ENCODE measurements around the gene CCDC38.

CCDC38 gene

GRCh38 chr12:95959107-95959506, 16.7 kb upstream of the CCDC38 start:
- no peak for DNase-seq

GRCh38 chr12:95956557-95957145, 14.2 kb upstream of the CCDC38 start:
- no peak for DNase-seq

GRCh38 chr12:95955549-95956159, 13.2 kb upstream of the CCDC38 start:
- DNase-seq, result no peak

GRCh38 chr12:95953000-95953399, 10.6 kb upstream of the CCDC38 start:
- no peak for DNase-seq

- DNase-seq, result no peak
Measured at GRCh38 chr12:95951515-95951914, 9.1 kb upstream of the CCDC38 start.

GRCh38 chr12:95949477-95950206, 7.2 kb upstream of the CCDC38 start:
- DNase-seq, result no peak

GRCh38 chr12:95944108-95944704, 1.8 kb upstream of the CCDC38 start:
- no peak for DNase-seq

GRCh38 chr12:95943330-95943842, 972 bp upstream of the CCDC38 start, which contains the start of gene AMDHD1:
Gene AMDHD1 (plus strand): TSS chr12:95943331. CDS start chr12:95943399, 68 bp downstream.
- peak; percentile 57 for DNase-seq

- no peak for DNase-seq
Measured at GRCh38 chr12:95942101-95942523, 302 bp downstream of the CCDC38 start.

- no peak for DNase-seq
Measured at GRCh38 chr12:95940514-95940913, 1.9 kb downstream of the CCDC38 start.

GRCh38 chr12:95922231-95922630, 20.2 kb downstream of the CCDC38 start:
- DNase-seq, result no peak

- DNase-seq, result no peak
Measured at GRCh38 chr12:95919110-95919509, 23.3 kb downstream of the CCDC38 start.

- DNase-seq, result peak; percentile 27
Measured at GRCh38 chr12:95918194-95918993, 24.0 kb downstream of the CCDC38 start.

GRCh38 chr12:95909871-95910270, 32.5 kb downstream of the CCDC38 start:
- no peak for DNase-seq

- no peak for DNase-seq
Measured at GRCh38 chr12:95908573-95908972, 33.8 kb downstream of the CCDC38 start.

- no peak for DNase-seq
Measured at GRCh38 chr12:95898081-95898480, 44.3 kb downstream of the CCDC38 start.

- no peak for DNase-seq
Measured at GRCh38 chr12:95896846-95897245, 45.6 kb downstream of the CCDC38 start.

- no peak for DNase-seq
Measured at GRCh38 chr12:95890958-95891357, 51.5 kb downstream of the CCDC38 start.

GRCh38 chr12:95887311-95887710, 55.1 kb downstream of the CCDC38 start:
- DNase-seq, result no peak

GRCh38 chr12:95884998-95885397, 57.4 kb downstream of the CCDC38 start:
- DNase-seq, result no peak

- no peak for DNase-seq
Measured at GRCh38 chr12:95882873-95883272, 59.5 kb downstream of the CCDC38 start.

- DNase-seq, result no peak
Measured at GRCh38 chr12:95882080-95882479, 60.3 kb downstream of the CCDC38 start.

Measured in activated CD8-positive, alpha-beta memory T cell treated with anti-CD3 and anti-CD28 coated beads, Interleukin-2, amount 50 U/mL, for 4 hours (primary cell).